ENCODE results near the gene TIMM50. TPM values are rescaled to one million over a fixed set of nuclear protein-coding genes. Genes with fewer than 3 reads are reported as not detected.

TIMM50 gene
- total RNA-seq, 1 donor from 2014 or later = 50.3 TPM

- DNase-seq (ENCODE audit: low read depth in 2 of 2) = no peak
These were observed 19.3 kb downstream of the TIMM50 start for GRCh38 chr19:39499932-39500331.

GRCh38 chr19:39500543-39500942, 19.9 kb downstream of the TIMM50 start:
- no peak for DNase-seq (ENCODE audit: low read depth in 2 of 2)

DNA sequence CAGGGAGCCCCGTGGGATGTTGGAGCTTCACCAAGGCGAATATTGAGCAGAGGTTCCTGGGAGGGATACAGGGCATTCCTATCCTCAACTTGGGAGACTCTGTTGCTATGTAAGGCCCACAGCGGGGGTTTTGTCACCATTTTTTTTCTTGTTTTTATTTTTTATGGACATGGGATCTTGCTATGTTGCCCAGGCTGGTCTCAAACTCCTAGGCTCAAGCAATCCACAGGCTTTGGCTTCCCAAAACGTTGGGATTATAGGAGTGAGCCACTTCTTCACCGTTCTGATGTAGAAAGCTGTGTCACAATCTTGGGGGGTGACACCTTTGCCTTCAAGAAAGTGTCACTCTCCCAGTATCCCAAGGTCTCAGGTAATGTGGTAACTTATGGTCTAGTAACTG, 20.7 kb downstream of the TIMM50 start:
- no peak for DNase-seq (ENCODE audit: low read depth in 2 of 2)

DNA sequence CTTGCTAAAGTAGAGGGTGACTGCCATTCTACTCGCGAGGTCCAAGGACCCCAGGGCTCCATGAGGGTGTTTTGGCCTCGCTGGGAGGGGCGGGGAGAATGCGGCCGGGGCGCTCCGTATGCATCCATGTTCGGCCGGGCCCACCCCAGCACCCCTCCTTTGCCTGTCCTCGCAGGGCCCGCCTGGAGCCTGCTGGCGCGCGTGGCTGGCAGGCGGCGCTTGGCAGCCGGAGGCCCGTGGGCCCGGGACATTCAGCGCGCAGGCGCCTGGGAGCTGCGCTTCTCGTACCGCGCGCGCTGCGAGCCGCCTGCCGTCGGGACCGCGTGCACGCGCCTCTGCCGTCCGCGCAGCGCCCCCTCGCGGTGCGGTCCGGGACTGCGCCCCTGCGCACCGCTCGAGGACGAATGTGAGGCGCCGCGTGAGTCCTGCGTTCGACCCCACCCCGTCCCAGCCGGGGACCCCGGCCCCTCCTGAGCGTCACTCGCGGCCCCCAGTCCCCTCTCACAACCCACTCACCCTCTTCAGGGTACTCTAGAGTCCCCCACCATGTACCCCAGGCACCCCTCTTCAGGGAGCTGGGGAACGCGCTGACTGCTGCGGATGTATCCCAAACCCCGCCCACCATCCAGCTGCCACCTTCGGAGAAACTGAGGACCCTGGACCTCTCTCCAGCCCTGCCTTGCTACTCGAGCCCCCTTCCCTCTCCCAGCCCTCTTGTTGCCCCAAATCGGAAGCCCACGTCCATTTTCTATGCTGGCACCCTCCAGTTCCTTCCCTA, 22.2 kb downstream of the TIMM50 start:
- peak; percentile 54 to 83 for DNase-seq (ENCODE audit: low read depth in 2 of 2)

GRCh38 chr19:39506598-39506943, 25.9 kb downstream of the TIMM50 start:
- no peak for DNase-seq (ENCODE audit: low read depth in 2 of 2)

DNA sequence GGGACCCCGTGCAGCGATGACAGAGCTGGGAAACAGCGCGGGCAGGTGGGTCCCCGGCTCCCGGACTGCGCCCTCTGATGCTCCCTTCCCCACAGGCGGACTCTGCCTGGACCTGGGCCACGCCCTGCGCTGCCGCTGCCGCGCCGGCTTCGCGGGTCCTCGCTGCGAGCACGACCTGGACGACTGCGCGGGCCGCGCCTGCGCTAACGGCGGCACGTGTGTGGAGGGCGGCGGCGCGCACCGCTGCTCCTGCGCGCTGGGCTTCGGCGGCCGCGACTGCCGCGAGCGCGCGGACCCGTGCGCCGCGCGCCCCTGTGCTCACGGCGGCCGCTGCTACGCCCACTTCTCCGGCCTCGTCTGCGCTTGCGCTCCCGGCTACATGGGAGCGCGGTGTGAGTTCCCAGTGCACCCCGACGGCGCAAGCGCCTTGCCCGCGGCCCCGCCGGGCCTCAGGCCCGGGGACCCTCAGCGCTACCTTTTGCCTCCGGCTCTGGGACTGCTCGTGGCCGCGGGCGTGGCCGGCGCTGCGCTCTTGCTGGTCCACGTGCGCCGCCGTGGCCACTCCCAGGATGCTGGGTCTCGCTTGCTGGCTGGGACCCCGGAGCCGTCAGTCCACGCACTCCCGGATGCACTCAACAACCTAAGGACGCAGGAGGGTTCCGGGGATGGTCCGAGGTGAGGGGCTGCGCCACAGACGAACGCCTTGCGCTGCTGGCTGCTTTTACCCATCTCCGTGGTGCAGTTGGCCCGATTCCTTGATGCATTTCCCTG, 26.5 kb downstream of the TIMM50 start:
- DNase-seq (ENCODE audit: low read depth in 2 of 2) = peak; percentile 37 to 82

GRCh38 chr19:39507715-39508364, 27.2 kb downstream of the TIMM50 start:
- no peak for DNase-seq (ENCODE audit: low read depth in 2 of 2)

GRCh38 chr19:39508629-39509028, 28.0 kb downstream of the TIMM50 start:
- no peak for DNase-seq (ENCODE audit: low read depth in 2 of 2)

- DNase-seq (ENCODE audit: low read depth in 2 of 2) = no peak
These were observed 28.6 kb downstream of the TIMM50 start for GRCh38 chr19:39509233-39509632.

DNA sequence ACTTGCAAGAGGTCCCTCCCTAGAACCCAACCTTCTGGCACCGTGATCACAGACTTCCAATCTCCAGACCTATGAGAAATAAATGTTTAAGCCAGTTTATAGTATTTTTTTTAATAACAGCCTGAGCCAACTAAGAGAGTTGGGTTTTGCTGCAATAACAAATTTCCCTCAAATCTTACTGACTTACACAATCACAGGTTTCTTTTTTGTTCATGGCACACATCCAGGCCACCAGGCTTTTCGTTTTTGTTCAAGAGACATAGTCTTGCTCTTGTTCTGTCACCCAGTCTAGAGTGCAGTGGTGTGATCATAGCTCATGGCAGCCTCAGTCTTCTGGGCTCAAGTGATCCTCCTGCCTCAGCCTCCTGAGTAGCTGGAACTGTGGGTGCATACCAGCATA, 32.4 kb downstream of the TIMM50 start:
- DNase-seq (ENCODE audit: low read depth in 2 of 2) = no peak

DNA sequence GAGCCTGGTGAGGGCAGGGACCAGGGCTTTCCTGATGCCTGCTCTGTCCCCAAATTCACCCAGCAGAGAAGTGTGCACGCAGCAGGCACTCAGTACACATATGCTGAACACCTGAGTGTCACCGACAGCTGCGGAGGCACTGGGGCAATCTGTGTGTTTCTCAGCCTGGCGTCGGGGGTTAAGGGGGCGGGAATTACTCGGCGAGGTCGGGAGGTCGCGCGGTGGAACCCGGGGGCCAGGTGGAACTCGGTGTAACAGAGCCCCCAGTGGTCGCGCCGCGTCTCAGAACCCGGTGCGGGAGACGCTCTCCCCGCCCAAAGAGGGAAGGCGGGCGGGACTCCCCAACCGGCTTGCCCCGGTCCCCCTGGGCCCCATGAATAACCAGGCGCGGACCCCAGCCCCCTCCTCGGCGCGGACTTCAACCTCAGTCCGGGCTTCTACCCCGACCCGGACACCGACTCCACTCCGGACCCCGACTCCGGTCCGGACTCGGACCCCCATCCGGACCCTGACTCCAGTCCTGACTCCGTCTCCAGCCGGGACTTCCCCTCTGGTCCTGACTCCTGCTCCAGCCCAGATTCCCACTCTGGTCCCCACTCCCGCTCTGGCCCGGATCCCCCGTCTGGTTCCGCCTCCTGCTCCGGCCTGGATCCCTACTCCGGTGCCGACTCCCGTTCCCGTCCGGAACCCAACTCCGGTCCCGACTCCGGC, 34.4 kb downstream of the TIMM50 start, which contains the start of gene SELENOV:
Gene SELENOV, plus strand, starts transcription at position 300 of the 711 bp plus-strand sequence. Its CDS starts 74 bp downstream, at position 374.
- no peak for DNase-seq (ENCODE audit: low read depth in 2 of 2)

DNA sequence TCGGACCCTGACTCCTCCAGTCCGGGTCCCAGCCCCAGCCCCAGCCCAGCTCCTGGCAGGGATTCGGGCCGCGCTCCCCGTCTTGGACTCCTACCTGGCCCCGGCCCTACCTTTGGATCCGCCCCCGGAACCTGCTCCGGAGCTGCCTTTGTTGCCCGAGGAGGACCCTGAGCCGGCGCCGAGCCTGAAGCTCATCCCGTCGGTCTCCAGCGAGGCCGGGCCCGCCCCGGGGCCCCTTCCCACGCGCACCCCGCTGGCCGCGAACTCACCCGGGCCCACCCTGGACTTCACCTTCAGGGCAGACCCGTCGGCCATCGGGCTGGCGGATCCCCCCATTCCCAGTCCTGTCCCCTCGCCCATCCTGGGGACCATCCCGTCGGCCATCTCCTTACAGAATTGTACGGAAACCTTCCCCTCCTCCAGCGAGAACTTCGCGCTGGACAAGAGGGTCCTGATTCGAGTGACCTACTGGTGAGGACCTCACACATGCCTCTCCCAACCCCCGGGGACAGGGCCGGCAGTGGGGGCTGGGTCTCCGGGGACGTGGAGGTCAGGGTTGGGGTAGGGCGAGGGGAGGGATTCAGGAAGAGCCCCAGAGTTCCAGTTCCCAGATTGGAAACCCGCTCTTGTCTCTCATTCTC, 35.0 kb downstream of the TIMM50 start:
- no peak for DNase-seq (ENCODE audit: low read depth in 2 of 2)

- DNase-seq (ENCODE audit: low read depth in 2 of 2) = no peak
These were observed 35.6 kb downstream of the TIMM50 start for GRCh38 chr19:39516270-39516669.

GRCh38 chr19:39517432-39517831, 36.8 kb downstream of the TIMM50 start:
- no peak for DNase-seq (ENCODE audit: low read depth in 2 of 2)

DNA sequence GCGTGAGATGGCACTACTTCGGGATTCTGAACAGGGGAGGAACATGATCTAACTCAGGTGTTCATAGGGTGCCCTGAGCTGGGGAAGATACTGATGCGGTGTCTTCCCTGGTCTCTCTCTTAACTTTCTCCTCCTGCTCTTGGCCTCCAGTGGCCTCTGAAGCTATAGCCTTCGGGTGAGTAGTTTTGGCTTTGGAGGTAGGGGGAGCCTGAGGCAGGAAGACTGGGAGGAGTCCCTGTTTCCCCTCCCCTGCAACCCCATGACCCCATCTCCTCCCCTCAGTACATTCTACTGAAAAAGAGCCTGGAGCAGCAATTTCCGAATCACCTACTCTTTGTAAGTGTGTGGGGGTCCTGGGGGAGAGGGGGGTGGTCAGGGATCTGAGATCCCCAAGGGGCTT, 37.8 kb downstream of the TIMM50 start:
- no peak for DNase-seq (ENCODE audit: low read depth in 2 of 2)

- DNase-seq (ENCODE audit: low read depth in 2 of 2) = no peak
These were observed 38.3 kb downstream of the TIMM50 start for GRCh38 chr19:39518975-39519374.

- no peak for DNase-seq (ENCODE audit: low read depth in 2 of 2)
These were observed 40.2 kb downstream of the TIMM50 start for GRCh38 chr19:39520541-39521484.

DNA sequence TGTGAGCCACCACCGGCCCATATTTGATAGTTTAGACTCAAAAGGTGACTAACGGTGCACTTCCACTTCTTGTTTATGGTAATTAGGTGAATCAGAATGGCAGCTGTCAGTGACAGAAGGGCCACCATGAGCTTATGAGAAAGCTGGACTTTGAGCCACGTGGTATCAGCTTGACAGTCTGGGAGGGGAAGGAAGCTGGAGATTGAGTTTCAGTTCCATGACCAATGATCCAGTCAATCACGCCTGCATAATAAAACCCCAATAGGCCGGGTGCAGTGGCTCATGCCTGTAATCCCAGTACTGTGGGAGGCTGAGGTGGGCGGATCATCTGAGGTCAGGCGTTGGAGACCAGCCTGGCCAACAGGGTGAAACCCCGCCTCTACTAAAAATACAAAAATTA, 43.9 kb downstream of the TIMM50 start:
- DNase-seq (ENCODE audit: low read depth in 2 of 2) = no peak

GRCh38 chr19:39525205-39525604, 44.6 kb downstream of the TIMM50 start:
- DNase-seq (ENCODE audit: low read depth in 2 of 2) = no peak

DNA sequence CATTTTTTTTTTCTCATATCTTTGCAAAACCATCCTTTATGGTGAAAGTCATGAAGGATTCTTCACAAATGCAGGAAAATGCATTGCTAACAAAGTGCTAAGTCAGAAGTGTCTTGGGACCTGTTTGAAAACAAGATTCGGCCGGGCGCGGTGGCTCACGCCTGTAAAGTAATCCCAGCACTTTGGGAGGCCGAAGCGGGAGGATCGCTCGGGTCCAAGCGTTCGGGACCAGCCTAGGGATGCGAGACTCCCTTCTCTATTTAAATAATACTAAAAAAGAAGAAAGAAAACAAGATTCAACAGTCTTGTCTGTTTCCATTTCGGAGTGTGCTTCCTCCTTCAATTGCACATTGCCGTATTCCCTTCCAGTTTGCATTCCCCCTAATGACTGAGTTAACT, 51.2 kb downstream of the TIMM50 start:
- DNase-seq (ENCODE audit: low read depth in 2 of 2) = no peak
